DOHH2 (cell line): ENCODE data around the gene SMC1B.

ENCODE experiments used
- H3F3A ChIP-seq: fragments of 200-600 bp; sonication (generic), shearing (Covaris generic); 2 replicates; pipeline ENCODE4 v1.6.0; 2016; ENCODE audit warnings: antibody characterized with exemption, mild to moderate bottlenecking; ENCODE audit not compliant: control insufficient read depth, insufficient read depth
- H3K27ac ChIP-seq: fragments of 200-600 bp; sonication (generic); 2 replicates; pipeline ENCODE4 v1.5.1; 2014; ENCODE audit warnings: low read depth, mild to moderate bottlenecking, low read length, moderate library complexity
- H3K27me3 ChIP-seq: fragments of 200-600 bp; sonication (generic); 2 replicates; pipeline ENCODE4 v1.6.1; 2014; ENCODE audit warnings: mild to moderate bottlenecking, low read length, mixed read lengths; ENCODE audit not compliant: control insufficient read depth
- H3K36me3 ChIP-seq: fragments of 200-600 bp; sonication (generic); 2 replicates; pipeline ENCODE4 v1.6.1; 2014; ENCODE audit warnings: mild to moderate bottlenecking, low read length, moderate library complexity, mixed read lengths; ENCODE audit not compliant: control insufficient read depth
- H3K4me1 ChIP-seq: fragments of 200-600 bp; sonication (generic); 2 replicates; pipeline ENCODE4 v1.6.1; 2014; ENCODE audit warnings: mild to moderate bottlenecking, low read length, mixed read lengths; ENCODE audit not compliant: control insufficient read depth
- H3K4me2 ChIP-seq: fragments of 200-600 bp; sonication (generic); 2 replicates; pipeline ENCODE4 v1.6.0; 2014; ENCODE audit warnings: mild to moderate bottlenecking, low read length, moderate library complexity
- H3K4me3 ChIP-seq: fragments of 200-600 bp; sonication (generic); 2 replicates; pipeline ENCODE4 v1.5.1; 2014; ENCODE audit warnings: mild to moderate bottlenecking, low read length, mixed read lengths
- H3K79me2 ChIP-seq: fragments of 200-600 bp; sonication (generic); 2 replicates; pipeline ENCODE4 v1.6.1; 2014; ENCODE audit warnings: mild to moderate bottlenecking, low read length, mixed read lengths; ENCODE audit not compliant: control insufficient read depth
- H3K9me2 ChIP-seq: fragments of 200-600 bp; sonication (generic); replicated peaks from 2 replicates; pipeline ENCODE4 v1.6.1; 2014; ENCODE audit warnings: mild to moderate bottlenecking, low read length, mixed read lengths; ENCODE audit not compliant: control insufficient read depth
- H3K9me3 ChIP-seq: fragments of 200-600 bp; sonication (generic); 2 replicates; pipeline ENCODE4 v1.6.1; 2014; ENCODE audit warnings: antibody characterized with exemption, low read length, mixed read lengths; ENCODE audit not compliant: control insufficient read depth, insufficient read depth
- H4K20me1 ChIP-seq: fragments of 200-600 bp; sonication (generic); 2 replicates; pipeline ENCODE4 v1.6.0; 2014; ENCODE audit warnings: low read depth, mild to moderate bottlenecking, antibody characterized with exemption, low read length, moderate library complexity; ENCODE audit not compliant: control insufficient read depth, insufficient read depth
- EZH2phosphoT487 ChIP-seq: fragments of 200-600 bp; sonication (generic); IDR thresholded peaks from 2 replicates; pipeline ENCODE4 v1.6.1; 2017; ENCODE audit warnings: borderline replicate concordance, mild to moderate bottlenecking, antibody characterized with exemption, low read length, moderate library complexity, mixed read lengths
- TF ChIP-seq, protein P1 (sequence below): fragments of 200-600 bp; sonication (generic); IDR thresholded peaks from one replicate; pipeline ENCODE4 v1.5.1; 2014; ENCODE audit warnings: antibody characterized with exemption, mild to moderate bottlenecking, low read depth, low read length; ENCODE audit not compliant: poor library complexity, severe bottlenecking

Gene SMC1B

DNA sequence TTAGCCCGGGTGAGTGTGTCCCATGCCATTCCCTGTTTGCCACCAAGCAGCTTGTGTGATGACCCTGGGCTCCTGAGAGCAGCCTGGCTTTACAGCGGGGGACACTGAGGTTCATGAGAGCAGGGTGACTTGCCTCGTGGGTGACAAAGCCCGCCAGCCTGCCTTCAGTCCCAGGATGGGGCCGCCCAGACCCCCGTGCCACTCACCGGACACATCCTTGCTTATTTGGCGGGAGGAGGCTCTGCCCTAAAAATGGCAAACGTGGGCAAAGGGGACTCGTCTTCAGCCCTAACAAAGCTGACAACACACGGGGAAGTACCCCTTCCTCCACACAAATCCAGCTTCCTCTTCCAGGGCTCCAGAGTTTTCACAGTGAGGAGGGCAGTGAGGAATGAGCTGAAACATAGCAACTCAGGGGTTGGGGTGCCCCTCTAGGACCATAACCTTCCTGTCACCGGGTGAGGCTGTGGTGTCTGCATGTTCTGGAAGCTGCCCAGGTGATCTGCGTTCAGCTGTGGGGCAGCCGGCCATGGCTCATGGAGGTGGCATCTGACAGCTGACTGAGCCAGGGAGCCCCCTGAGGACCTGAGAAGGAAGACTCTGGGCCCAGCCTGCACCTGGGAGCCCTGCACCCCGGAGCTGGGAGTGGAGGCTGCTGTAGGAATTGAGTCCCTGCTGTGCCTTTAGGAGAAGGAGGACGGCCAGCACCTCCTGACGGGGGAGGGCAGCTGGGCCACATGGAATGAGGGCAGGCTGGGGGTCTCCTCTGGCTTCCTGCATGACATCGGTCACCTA is 16.8 kb upstream of the SMC1B start:
- Histone ChIP-seq H3K4me1 (no peaks in the 10 kb centered on the region), H3K4me2 (no peak overlapping the region), H3K9me3 (no peaks in the 10 kb centered on the region), H3F3A (no peaks in the 10 kb centered on the region), H3K9me2 (no peaks in the 10 kb centered on the region), H3K36me3 (no peaks in the 10 kb centered on the region), H3K79me2 (no peaks in the 10 kb centered on the region), H3K4me3 (no peak overlapping the region), H4K20me1 (no peaks in the 10 kb centered on the region), H3K27me3 (no peaks in the 10 kb centered on the region), H3K27ac (no peak overlapping the region)
- TF ChIP-seq EZH2phosphoT487: no peak
- TF ChIP-seq, protein P1, sequence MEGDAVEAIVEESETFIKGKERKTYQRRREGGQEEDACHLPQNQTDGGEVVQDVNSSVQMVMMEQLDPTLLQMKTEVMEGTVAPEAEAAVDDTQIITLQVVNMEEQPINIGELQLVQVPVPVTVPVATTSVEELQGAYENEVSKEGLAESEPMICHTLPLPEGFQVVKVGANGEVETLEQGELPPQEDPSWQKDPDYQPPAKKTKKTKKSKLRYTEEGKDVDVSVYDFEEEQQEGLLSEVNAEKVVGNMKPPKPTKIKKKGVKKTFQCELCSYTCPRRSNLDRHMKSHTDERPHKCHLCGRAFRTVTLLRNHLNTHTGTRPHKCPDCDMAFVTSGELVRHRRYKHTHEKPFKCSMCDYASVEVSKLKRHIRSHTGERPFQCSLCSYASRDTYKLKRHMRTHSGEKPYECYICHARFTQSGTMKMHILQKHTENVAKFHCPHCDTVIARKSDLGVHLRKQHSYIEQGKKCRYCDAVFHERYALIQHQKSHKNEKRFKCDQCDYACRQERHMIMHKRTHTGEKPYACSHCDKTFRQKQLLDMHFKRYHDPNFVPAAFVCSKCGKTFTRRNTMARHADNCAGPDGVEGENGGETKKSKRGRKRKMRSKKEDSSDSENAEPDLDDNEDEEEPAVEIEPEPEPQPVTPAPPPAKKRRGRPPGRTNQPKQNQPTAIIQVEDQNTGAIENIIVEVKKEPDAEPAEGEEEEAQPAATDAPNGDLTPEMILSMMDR: no peak

DNA sequence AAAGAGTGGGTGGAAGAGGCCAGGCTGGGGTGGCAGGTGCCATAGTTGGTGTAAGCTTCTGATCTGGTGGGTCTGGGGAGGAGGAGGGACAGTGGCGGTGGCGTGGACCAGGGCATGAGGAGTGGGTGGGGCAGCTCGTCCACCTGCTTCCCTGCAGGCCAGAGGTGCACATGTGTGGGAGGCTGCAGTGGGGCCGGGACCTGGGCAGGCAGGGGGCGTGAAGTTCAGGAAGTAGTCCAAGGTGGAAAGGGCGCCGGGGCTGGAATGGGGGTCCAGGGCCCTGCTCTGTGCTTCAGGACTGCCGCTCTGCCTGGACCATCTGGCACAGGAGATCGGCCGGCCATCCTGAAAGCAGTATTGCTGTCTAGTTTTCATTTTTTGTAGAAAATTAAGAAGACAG is 16.0 kb upstream of the SMC1B start:
- H3K9me2 ChIP-seq: no peaks in the 10 kb centered on the region
- no peaks in the 10 kb centered on the region for H3F3A ChIP-seq
- H3K27ac ChIP-seq: no peak overlapping the region
- H4K20me1 ChIP-seq: no peaks in the 10 kb centered on the region
- H3K79me2 ChIP-seq: no peaks in the 10 kb centered on the region
- H3K4me3 ChIP-seq: no peak overlapping the region
- no peaks in the 10 kb centered on the region for H3K36me3 ChIP-seq
- no peaks in the 10 kb centered on the region for H3K27me3 ChIP-seq
- H3K9me3 ChIP-seq: no peaks in the 10 kb centered on the region
- H3K4me2 ChIP-seq: no peak overlapping the region
- no peak for TF ChIP-seq EZH2phosphoT487
- TF ChIP-seq, protein P1: no peak
- no peaks in the 10 kb centered on the region for H3K4me1 ChIP-seq

DNA sequence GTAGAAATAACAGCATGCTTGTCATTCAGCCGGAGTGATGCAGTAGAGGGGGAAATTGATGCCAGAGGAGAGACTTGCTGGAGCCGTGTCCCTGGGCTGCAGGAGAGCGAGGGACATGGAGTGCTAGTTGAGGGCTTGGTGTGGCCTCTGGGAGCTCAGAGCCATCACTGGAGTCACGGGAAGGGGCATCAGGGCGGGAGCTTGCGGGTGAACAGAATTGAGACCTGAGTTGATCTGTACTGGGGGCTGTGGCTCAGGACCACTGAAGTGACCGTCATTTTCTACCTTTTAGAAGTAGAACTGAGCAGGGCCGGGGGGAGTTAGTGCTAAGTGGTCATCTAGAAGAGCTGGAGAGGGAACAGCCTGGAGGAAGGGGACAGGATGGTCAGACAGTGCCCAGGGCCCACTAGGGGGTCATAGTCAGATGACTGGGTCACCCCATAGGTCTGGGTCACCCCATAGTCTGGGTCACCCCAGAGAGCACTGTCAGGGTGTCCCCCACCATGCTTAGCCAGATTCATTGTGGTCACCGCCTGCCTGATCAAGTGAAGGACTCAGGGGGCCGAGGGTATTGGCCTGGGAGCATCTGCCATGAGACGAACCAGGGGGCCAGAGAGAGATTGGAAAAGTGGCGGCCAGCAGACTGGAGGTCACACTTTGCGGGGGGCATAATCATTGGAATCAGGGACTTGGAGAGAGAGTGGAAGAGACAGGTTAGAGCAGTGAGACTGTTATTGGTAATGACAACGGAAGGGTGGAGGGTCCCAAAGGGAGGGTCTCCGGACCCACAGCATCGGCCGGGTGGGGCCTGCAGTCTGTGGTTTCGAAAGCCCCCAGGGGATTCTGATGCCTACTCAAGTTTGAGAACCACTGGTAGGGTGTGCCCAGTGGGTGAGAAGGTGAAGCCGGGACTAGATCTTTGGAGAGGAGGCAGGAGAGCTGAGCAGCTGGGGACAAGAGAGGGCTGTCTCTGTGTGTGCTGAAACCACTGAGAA is 15.3 kb upstream of the SMC1B start:
- Histone ChIP-seq H3K4me1 (no peaks in the 10 kb centered on the region), H3K27me3 (no peaks in the 10 kb centered on the region), H3K4me2 (no peak overlapping the region)

More for the DNA sequence above, 15.3 kb upstream of the SMC1B start:
- Histone ChIP-seq H3K79me2 (no peaks in the 10 kb centered on the region), H3K27ac (no peak overlapping the region), H3K4me3 (no peak overlapping the region), H3K9me2 (no peaks in the 10 kb centered on the region), H3F3A (no peaks in the 10 kb centered on the region), H3K36me3 (no peaks in the 10 kb centered on the region), H4K20me1 (no peaks in the 10 kb centered on the region), H3K9me3 (no peaks in the 10 kb centered on the region)
- TF ChIP-seq, protein P1: no peak
- no peak for TF ChIP-seq EZH2phosphoT487
